Measurements from ENCODE around the gene RDM1. TPM values are rescaled to one million over a fixed set of nuclear protein-coding genes. Genes with fewer than 3 reads are reported as not detected.

RDM1 gene
- polyA plus RNA-seq, 2 of the 4 experiments (the other 2 are of a cell fraction), result 4.3 to 4.6 TPM

DNA sequence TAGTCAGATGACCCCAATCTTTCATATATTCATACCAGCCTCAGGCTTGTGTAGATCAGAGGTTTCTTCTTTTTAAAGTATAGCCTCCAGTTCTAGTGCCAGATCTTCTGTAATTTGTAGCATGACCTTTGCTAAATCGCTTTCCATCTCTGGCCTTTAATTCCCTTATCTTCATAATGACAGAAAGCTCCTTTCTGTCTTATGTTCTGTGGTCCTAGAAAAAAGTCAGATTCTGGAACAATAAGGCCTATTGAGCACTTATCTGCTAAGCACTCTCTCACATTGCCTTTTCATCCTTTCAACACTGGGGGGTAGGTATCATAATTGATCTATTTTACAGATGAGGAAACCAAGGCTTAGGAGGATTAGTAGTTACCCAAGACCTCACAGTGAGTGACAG, 41.5 kb upstream of the RDM1 start:
- DNase-seq (ENCODE audit: low read depth in 1 of 2, low spot score in 1 of 2) (no peak), ATAC-seq (no peak), FAIRE-seq (no peak)
- TF ChIP-seq EHMT2 (IDR thresholded peaks at IDR 0.05; ENCODE audit: low read depth) (no peak), CHD4 (IDR thresholded peaks at IDR 0.05; ENCODE audit: borderline replicate concordance) (no peak), CBX2 (IDR thresholded peaks at IDR 0.05; ENCODE audit: borderline replicate concordance, low read depth) (no peak), RAD21 (conservative IDR thresholded peaks at IDR 0.05 in 1 of 2, IDR thresholded peaks at IDR 0.05 in 1 of 2) (no peak), PHF8 (IDR thresholded peaks at IDR 0.05; ENCODE audit: borderline replicate concordance, low read depth) (no peak)
- POLR2A ChIA-PET, result no interaction called here
- no peak overlapping the region for H3K4me2 ChIP-seq
- no peaks in the 10 kb centered on the region for H3K9me3 ChIP-seq
- CTCF ChIA-PET, result interaction anchor here (1.5 to 12.1 kb wide), 6 partner anchors 10 to 511 kb away, joined by 3 to 271 read pairs (median 7); partner anchors contain the start of gene CCL16
- no peak overlapping the region for H3K4me3 ChIP-seq
- peaks cover 9% of the 10 kb centered on the region; the same call in 1 of the 3 replicates for H3K4me1 ChIP-seq
- no peak overlapping the region for H3K27ac ChIP-seq
- WGBS (ENCODE audit: missing lambda C conversion rate), result 78% methylated on average over 1 of the region's 1 CpG

DNA sequence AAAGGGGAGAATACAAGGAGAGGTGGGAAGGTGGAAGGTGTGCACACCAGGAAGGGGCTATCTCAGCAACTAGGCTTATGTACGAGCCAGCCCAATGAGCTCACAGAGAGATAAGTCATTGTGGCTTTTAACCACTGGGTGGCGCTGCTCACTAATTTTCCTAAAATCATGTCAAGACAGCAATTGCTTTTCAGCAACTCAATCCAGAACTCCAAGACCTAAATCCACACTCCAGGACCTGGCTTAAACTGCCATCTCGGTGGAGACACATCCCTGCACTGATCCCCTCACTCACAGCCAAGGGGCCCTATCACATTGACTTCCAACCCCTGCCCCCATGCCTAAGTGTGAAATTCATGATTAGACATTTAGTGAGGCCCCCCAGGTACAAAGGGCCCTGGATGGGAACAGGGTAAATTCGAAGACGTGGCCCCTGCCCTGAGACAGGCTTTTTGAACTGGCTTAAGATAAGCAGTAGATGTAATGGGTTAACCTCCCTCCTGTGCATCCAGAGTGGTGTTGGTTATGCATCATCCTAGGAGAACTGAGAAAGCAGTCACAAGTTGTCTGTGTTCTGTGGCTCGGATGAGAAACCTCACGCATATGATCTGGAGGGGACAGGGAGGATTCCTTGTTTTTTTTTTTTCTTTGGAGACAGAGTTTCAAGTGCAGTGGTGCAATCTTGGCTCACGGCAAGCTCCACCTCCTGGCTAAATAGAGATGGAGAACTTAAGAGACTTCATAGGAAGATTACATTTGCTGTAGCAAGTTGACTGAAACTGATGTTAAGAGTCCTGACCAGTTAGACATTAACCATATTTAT, 39.2 kb upstream of the RDM1 start:
- Histone ChIP-seq H3K4me1 (peaks cover 9% of the 10 kb centered on the region; the same call in 1 of the 3 replicates), H3K9me3 (no peaks in the 10 kb centered on the region), H3K27ac (no peak overlapping the region), H3K4me3 (no peak overlapping the region), H3K4me2 (no peak overlapping the region)
- TF ChIP-seq FOXS1 (CRISPR knock-in tag; IDR thresholded peaks at IDR 0.05) (no peak), SMC3 (IDR thresholded peaks at IDR 0.05) (peak; percentile 82), RAD21 (conservative IDR thresholded peaks at IDR 0.05 in 1 of 2, IDR thresholded peaks at IDR 0.05 in 1 of 2) (peak; percentile 96)
- TF ChIP-seq, protein P1, sequence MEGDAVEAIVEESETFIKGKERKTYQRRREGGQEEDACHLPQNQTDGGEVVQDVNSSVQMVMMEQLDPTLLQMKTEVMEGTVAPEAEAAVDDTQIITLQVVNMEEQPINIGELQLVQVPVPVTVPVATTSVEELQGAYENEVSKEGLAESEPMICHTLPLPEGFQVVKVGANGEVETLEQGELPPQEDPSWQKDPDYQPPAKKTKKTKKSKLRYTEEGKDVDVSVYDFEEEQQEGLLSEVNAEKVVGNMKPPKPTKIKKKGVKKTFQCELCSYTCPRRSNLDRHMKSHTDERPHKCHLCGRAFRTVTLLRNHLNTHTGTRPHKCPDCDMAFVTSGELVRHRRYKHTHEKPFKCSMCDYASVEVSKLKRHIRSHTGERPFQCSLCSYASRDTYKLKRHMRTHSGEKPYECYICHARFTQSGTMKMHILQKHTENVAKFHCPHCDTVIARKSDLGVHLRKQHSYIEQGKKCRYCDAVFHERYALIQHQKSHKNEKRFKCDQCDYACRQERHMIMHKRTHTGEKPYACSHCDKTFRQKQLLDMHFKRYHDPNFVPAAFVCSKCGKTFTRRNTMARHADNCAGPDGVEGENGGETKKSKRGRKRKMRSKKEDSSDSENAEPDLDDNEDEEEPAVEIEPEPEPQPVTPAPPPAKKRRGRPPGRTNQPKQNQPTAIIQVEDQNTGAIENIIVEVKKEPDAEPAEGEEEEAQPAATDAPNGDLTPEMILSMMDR (IDR thresholded peaks at IDR 0.05), result peak; percentile 93
- ChIA-PET CTCF (interaction anchor here (0.6 to 12.1 kb wide), 68 partner anchors 10 to 1253 kb away, joined by 3 to 271 read pairs (median 4); partner anchors contain the start of genes CCL14, CCL16, MYO19 and PIGW), POLR2A (interaction anchor here (0.6 to 1.0 kb wide), 3 partner anchors 177 to 516 kb away, joined by 3 to 6 read pairs (median 6); partner anchors contain the start of gene ZNHIT3)
- 36% methylated on average over 8 of the region's 8 CpGs for WGBS (ENCODE audit: missing lambda C conversion rate)
- FAIRE-seq (no peak), DNase-seq (ENCODE audit: low read depth in 1 of 2, low spot score in 1 of 2) (peak; percentile 69 to 84), ATAC-seq (peak; percentile 83 to 93)

DNA sequence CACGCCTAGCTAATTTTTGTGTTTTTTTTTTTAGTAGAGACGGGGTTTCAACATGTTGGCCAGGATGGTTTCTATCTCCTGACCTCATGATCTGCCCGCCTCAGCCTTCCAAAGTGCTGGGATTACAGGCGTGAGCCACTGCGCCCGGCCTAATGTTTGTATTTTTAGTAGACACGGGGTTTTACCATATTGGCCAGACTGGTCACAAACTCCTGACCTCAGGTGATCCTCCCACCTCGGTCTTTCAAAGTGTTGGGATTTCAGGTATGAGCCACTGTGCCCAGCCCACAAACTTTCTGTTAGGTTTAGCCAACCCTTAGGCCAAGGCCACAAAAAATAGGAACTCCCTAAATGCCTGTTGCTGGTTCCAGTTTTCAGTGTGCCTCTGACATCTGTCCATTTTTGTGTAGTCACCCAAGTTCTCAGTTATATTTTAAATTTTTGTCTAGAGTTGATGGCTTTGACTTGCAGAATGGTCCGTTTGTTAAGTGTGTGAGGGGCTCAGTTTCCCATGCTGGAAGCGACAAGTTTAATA, 38.0 kb upstream of the RDM1 start:
- Histone ChIP-seq H3K4me1 (peaks cover 4% of the 10 kb centered on the region; the same call in 1 of the 3 replicates), H3K9me3 (no peaks in the 10 kb centered on the region), H3K4me3 (no peak overlapping the region), H3K27ac (no peak overlapping the region), H3K4me2 (no peak overlapping the region)
- WGBS (ENCODE audit: missing lambda C conversion rate), result 54% methylated on average over 10 of the region's 10 CpGs
- no peak for ATAC-seq
- FAIRE-seq, result no peak
- POLR2A ChIA-PET, result no interaction called here
- CTCF ChIA-PET, result interaction anchor here (0.6 to 12.1 kb wide), 34 partner anchors 9 to 1079 kb away, joined by 3 to 271 read pairs (median 4); partner anchors contain the start of genes CCL14, CCL16 and ZNHIT3
- TF ChIP-seq FOXS1 (CRISPR knock-in tag; IDR thresholded peaks at IDR 0.05) (no peak), HOXB13 (CRISPR knock-in tag; IDR thresholded peaks at IDR 0.05; ENCODE audit: low read depth) (no peak), ZNF302 (CRISPR knock-in tag; IDR thresholded peaks at IDR 0.05) (no peak), NFE2L2 (conservative IDR thresholded peaks at IDR 0.05; ENCODE audit: low read length) (no peak), HEYL (CRISPR knock-in tag; IDR thresholded peaks at IDR 0.05) (no peak), CEBPB (IDR thresholded peaks at IDR 0.05) (no peak), KDM5A (IDR thresholded peaks at IDR 0.05) (no peak), SMC3 (IDR thresholded peaks at IDR 0.05) (no peak), ESRRA (IDR thresholded peaks at IDR 0.05; ENCODE audit: borderline replicate concordance, low read length) (no peak)
- TF ChIP-seq, protein P2, sequence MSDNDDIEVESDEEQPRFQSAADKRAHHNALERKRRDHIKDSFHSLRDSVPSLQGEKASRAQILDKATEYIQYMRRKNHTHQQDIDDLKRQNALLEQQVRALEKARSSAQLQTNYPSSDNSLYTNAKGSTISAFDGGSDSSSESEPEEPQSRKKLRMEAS (IDR thresholded peaks at IDR 0.05), result no peak
- TF ChIP-seq, protein P3, sequence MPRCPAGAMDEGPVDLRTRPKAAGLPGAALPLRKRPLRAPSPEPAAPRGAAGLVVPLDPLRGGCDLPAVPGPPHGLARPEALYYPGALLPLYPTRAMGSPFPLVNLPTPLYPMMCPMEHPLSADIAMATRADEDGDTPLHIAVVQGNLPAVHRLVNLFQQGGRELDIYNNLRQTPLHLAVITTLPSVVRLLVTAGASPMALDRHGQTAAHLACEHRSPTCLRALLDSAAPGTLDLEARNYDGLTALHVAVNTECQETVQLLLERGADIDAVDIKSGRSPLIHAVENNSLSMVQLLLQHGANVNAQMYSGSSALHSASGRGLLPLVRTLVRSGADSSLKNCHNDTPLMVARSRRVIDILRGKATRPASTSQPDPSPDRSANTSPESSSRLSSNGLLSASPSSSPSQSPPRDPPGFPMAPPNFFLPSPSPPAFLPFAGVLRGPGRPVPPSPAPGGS (IDR thresholded peaks at IDR 0.05), result no peak
- TF ChIP-seq, protein P1 (IDR thresholded peaks at IDR 0.05), result no peak
- TF ChIP-seq, protein P4, sequence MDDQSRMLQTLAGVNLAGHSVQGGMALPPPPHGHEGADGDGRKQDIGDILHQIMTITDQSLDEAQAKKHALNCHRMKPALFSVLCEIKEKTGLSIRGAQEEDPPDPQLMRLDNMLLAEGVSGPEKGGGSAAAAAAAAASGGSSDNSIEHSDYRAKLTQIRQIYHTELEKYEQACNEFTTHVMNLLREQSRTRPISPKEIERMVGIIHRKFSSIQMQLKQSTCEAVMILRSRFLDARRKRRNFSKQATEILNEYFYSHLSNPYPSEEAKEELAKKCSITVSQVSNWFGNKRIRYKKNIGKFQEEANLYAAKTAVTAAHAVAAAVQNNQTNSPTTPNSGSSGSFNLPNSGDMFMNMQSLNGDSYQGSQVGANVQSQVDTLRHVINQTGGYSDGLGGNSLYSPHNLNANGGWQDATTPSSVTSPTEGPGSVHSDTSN (IDR thresholded peaks at IDR 0.05), result no peak
- DNase-seq (ENCODE audit: low read depth in 1 of 2, low spot score in 1 of 2), result no peak

Measured in A549 (cell line).